SW 1271 (cell line): Measurements from ENCODE around the gene ZBTB39.
"Not testable (repeated sequence)": the region's sequence is repeated elsewhere in the genome, so short reads cannot be mapped to it uniquely, and the experiment has no call there.

Source experiments
- DNase-seq, 2 experiments: peaks; one replicate each; lab custom pipeline; 2025; lab: John Stamatoyannopoulos, UW

The ZBTB39 gene

GRCh38 chr12:56980268-56980667 lies 26.1 kb downstream of the ZBTB39 start:
- DNase-seq, result no peak

- DNase-seq, result no peak
Measured at GRCh38 chr12:56979628-56980027, 26.7 kb downstream of the ZBTB39 start.

GRCh38 chr12:56978397-56979138 lies 27.8 kb downstream of the ZBTB39 start:
- DNase-seq, result no peak

GRCh38 chr12:56977361-56977760 lies 29.0 kb downstream of the ZBTB39 start:
- not testable (repeated sequence) for DNase-seq

- DNase-seq, result not testable (repeated sequence)
Measured at GRCh38 chr12:56974224-56974623, 32.1 kb downstream of the ZBTB39 start.

GRCh38 chr12:56968910-56969309 lies 37.4 kb downstream of the ZBTB39 start:
- not testable (repeated sequence) for DNase-seq

- DNase-seq, result not testable (repeated sequence)
Measured at GRCh38 chr12:56965997-56966642, 40.2 kb downstream of the ZBTB39 start.

GRCh38 chr12:56965124-56965523 lies 41.2 kb downstream of the ZBTB39 start:
- not testable (repeated sequence) for DNase-seq

GRCh38 chr12:56963557-56963956 lies 42.8 kb downstream of the ZBTB39 start:
- DNase-seq, result not testable (repeated sequence)

GRCh38 chr12:56962247-56962646 lies 44.1 kb downstream of the ZBTB39 start:
- not testable (repeated sequence) for DNase-seq

- DNase-seq, result no peak
Measured at GRCh38 chr12:56958422-56958821, 47.9 kb downstream of the ZBTB39 start.

- no peak for DNase-seq
Measured at GRCh38 chr12:56957229-56958052, 48.9 kb downstream of the ZBTB39 start, which contains the start of gene RDH16. Gene RDH16, minus strand, starts transcription at chr12:56957608. Its CDS starts 146 bp downstream, at chr12:56957462.

GRCh38 chr12:56955631-56956256 lies 50.6 kb downstream of the ZBTB39 start:
- no peak for DNase-seq

GRCh38 chr12:56954958-56955355 lies 51.4 kb downstream of the ZBTB39 start:
- no peak for DNase-seq

- DNase-seq, result no peak
Measured at GRCh38 chr12:56954057-56954957, 52.0 kb downstream of the ZBTB39 start.

GRCh38 chr12:56953314-56953713 lies 53.0 kb downstream of the ZBTB39 start:
- no peak for DNase-seq

GRCh38 chr12:56951582-56952339 lies 54.6 kb downstream of the ZBTB39 start:
- no peak for DNase-seq

- DNase-seq, result no peak
Measured at GRCh38 chr12:56948881-56949280, 57.5 kb downstream of the ZBTB39 start.
